IMR-90 (cell line): ENCODE data around the gene PPHLN1. TPM values are rescaled to one million over a fixed set of nuclear protein-coding genes. Genes with fewer than 3 reads are reported as not detected.
A peak's percentile ranks its signal among the peaks of the same experiment; 100 is the strongest.

Experiments
- ATAC-seq: fragments of 200-7000 bp; cut with Tn5 transposase; 2 replicates; pipeline ENCODE4 v1.9.1; 2020; ENCODE audit warnings: low read depth, mild to moderate bottlenecking, moderate library complexity
- BruUV-seq: library from RNA; stranded (reverse); fragments of 400-500 nt; replicated peaks from 2 replicates; lab custom pipeline; 2021; lab: Mats Ljungman, UMichigan
- CTCF ChIA-PET: fragments of 300-600 bp; formaldehyde crosslinking; extraction: SDS; loops from one replicate; lab custom pipeline; 2021; ENCODE audit warnings: antibody characterized with exemption; lab: Yijun Ruan, JAX
- POLR2A ChIA-PET: fragments of 300-600 bp; sonication (Branson Sonifier 250); formaldehyde crosslinking; loops from one replicate; lab custom pipeline; 2022; ENCODE audit warnings: antibody characterized with exemption; ENCODE audit not compliant: unreplicated experiment; lab: Charles Lee
- DNase-seq: peaks from one replicate; pipeline ENCODE4 v3.0.0; 2013
- H2AFZ ChIP-seq: replicated peaks from 2 replicates; pipeline ENCODE3; 2013; ENCODE audit warnings: low read length, mild to moderate bottlenecking; ENCODE audit not compliant: poor library complexity
- H2AK5ac ChIP-seq: 2 replicates; pipeline ENCODE4 v1.6.1; 2013; ENCODE audit warnings: low read depth, low read length, inconsistent platforms
- H2AK9ac ChIP-seq: replicated peaks from 2 replicates; pipeline ENCODE3; 2013; ENCODE audit warnings: mild to moderate bottlenecking, low read depth, low read length, moderate library complexity; ENCODE audit not compliant: poor library complexity
- H2BK120ac ChIP-seq: 2 replicates; pipeline ENCODE4 v1.6.1; 2013; ENCODE audit warnings: low read depth, low read length, inconsistent platforms
- H2BK15ac ChIP-seq: 3 replicates; pipeline ENCODE4 v1.6.1; 2013; ENCODE audit warnings: low read depth, low read length, inconsistent platforms
- H2BK20ac ChIP-seq: 2 replicates; pipeline ENCODE4 v1.6.1; 2013; ENCODE audit warnings: low read depth, mild to moderate bottlenecking, inconsistent platforms, low read length, moderate library complexity
- H2BK5ac ChIP-seq: 2 replicates; pipeline ENCODE4 v1.6.1; 2013; ENCODE audit warnings: mild to moderate bottlenecking, low read depth, low read length, inconsistent platforms; ENCODE audit not compliant: poor library complexity, severe bottlenecking
- H3K14ac ChIP-seq: replicated peaks from 2 replicates; pipeline ENCODE4 v1.6.1; 2013; ENCODE audit warnings: low read depth, low read length, inconsistent platforms
- H3K18ac ChIP-seq: 2 replicates; pipeline ENCODE4 v1.6.1; 2013; ENCODE audit warnings: low read depth, low read length, control low read depth
- H3K23ac ChIP-seq: 2 replicates; pipeline ENCODE4 v1.6.1; 2013; ENCODE audit warnings: low read depth, low read length, inconsistent platforms
- H3K27ac ChIP-seq: 2 replicates; pipeline ENCODE4 v1.5.1; 2013; ENCODE audit warnings: mild to moderate bottlenecking, control low read depth, low read length; ENCODE audit not compliant: insufficient read depth
- H3K27me3 ChIP-seq: 2 replicates; pipeline ENCODE4 v1.6.1; 2013; ENCODE audit warnings: low read length; ENCODE audit not compliant: control insufficient read depth, insufficient read depth
- H3K36me3 ChIP-seq: 2 replicates; pipeline ENCODE4 v1.6.1; 2013; ENCODE audit warnings: low read length, mixed read lengths; ENCODE audit not compliant: control insufficient read depth, insufficient read depth
- H3K4ac ChIP-seq: 2 replicates; pipeline ENCODE4 v1.6.1; 2013; ENCODE audit warnings: low read depth, low read length, inconsistent platforms
- H3K4me1 ChIP-seq: 2 replicates; pipeline ENCODE4 v1.6.1; 2013; ENCODE audit warnings: low read length, mixed read lengths; ENCODE audit not compliant: control insufficient read depth, insufficient read depth
- H3K4me2 ChIP-seq: 2 replicates; pipeline ENCODE4 v1.6.1; 2013; ENCODE audit warnings: low read depth, mild to moderate bottlenecking, control low read depth, low read length, moderate library complexity
- H3K4me3 ChIP-seq: 2 replicates; pipeline ENCODE4 v1.5.1; 2013; ENCODE audit warnings: low read depth, mild to moderate bottlenecking, control low read depth, low read length, moderate library complexity; ENCODE audit not compliant: insufficient read depth
- H3K56ac ChIP-seq: 2 replicates; pipeline ENCODE4 v1.6.1; 2013; ENCODE audit warnings: low read length, inconsistent platforms; ENCODE audit not compliant: insufficient read depth; ENCODE audit errors: extremely low read depth
- H3K79me1 ChIP-seq, 2 experiments: 2 replicates each; pipeline ENCODE4 v1.6.1; 2013; ENCODE audit warnings: low read length in 2 of 2, inconsistent platforms in 1 of 2, low read depth in 1 of 2
- H3K9ac ChIP-seq: 2 replicates; pipeline ENCODE4 v1.6.1; 2013; ENCODE audit warnings: low read depth, low read length, control low read depth
- H3K9me1 ChIP-seq: 2 replicates; pipeline ENCODE4 v1.6.1; 2013; ENCODE audit warnings: low read length, inconsistent platforms; ENCODE audit not compliant: insufficient read depth
- H3K9me3 ChIP-seq: 2 replicates; pipeline ENCODE4 v1.6.1; 2013; ENCODE audit warnings: low read length; ENCODE audit not compliant: control insufficient read depth, insufficient read depth
- H4K20me1 ChIP-seq: 2 replicates; pipeline ENCODE4 v1.6.1; 2013; ENCODE audit warnings: low read length, inconsistent platforms; ENCODE audit not compliant: insufficient read depth
- H4K5ac ChIP-seq: 2 replicates; pipeline ENCODE4 v1.6.1; 2013; ENCODE audit warnings: mild to moderate bottlenecking, low read depth, low read length, control low read depth
- H4K8ac ChIP-seq, 2 experiments: 2 replicates each; pipeline ENCODE4 v1.6.1; 2013; ENCODE audit warnings: low read depth in 2 of 2, low read length in 2 of 2, control low read depth in 1 of 2, inconsistent platforms in 1 of 2
- H4K91ac ChIP-seq: 2 replicates; pipeline ENCODE4 v1.6.1; 2013; ENCODE audit warnings: low read depth, low read length, inconsistent platforms; ENCODE audit not compliant: insufficient read depth
- CEBPB ChIP-seq: IDR thresholded peaks from 2 replicates; pipeline ENCODE4 v1.6.1; 2012; ENCODE audit warnings: low read depth, low read length, improper control_type of control experiment
- FOS ChIP-seq: fragments of 150-350 bp; IDR thresholded peaks from 2 replicates; pipeline ENCODE4 v1.6.1; 2016; ENCODE audit warnings: low read depth, low read length
- MAZ ChIP-seq: IDR thresholded peaks from 2 replicates; pipeline ENCODE4 v1.6.1; 2012; ENCODE audit warnings: low read depth, mild to moderate bottlenecking, low read length, improper control_type of control experiment, moderate library complexity, borderline replicate concordance
- POLR2A ChIP-seq: IDR thresholded peaks from 2 replicates; pipeline ENCODE4 v1.6.1; 2012; ENCODE audit warnings: mild to moderate bottlenecking, low read depth, low read length
- RAD21 ChIP-seq: IDR thresholded peaks from 2 replicates; pipeline ENCODE4 v1.6.1; 2012; ENCODE audit warnings: low read length, improper control_type of control experiment
- RFX5 ChIP-seq: IDR thresholded peaks from 2 replicates; pipeline ENCODE4 v1.8.0; 2012; ENCODE audit warnings: low read depth, mild to moderate bottlenecking, low read length, moderate library complexity
- SMC3 ChIP-seq: fragments of 150-350 bp; IDR thresholded peaks from 2 replicates; pipeline ENCODE4 v1.6.1; 2016; ENCODE audit warnings: low read depth, mild to moderate bottlenecking, antibody characterized with exemption, low read length, moderate library complexity
- dilution Hi-C: fragments of 300-500 bp; cut with HindIII; formaldehyde crosslinking; loops from one replicate; pipeline ENCODE4 v1.14.3; 2018; ENCODE audit warnings: low sequenced_read_pairs; ENCODE audit not compliant: unreplicated experiment
- in situ Hi-C: fragments of 300-500 bp; cut with MboI; formaldehyde crosslinking; loops from 3 replicates; pipeline ENCODE4 v1.14.3; 2019; ENCODE audit warnings: low sequenced_read_pairs, inconsistent platforms, mixed read lengths
- intact Hi-C: fragments of 100-400 bp; cut with micrococcal nuclease; formaldehyde crosslinking; loops from 2 replicates; pipeline ENCODE4 v1.10.0; 2022
- polyA plus RNA-seq, 3 experiments: library from polyadenylated mRNA; depleted of rRNA; stranded (reverse); fragments of >200 nt; gene quantifications; 2 replicates each; pipeline ENCODE4 v1.2.3, GENCODE V29; 2012; ENCODE audit warnings: low replicate concordance in 1 of 3
- total RNA-seq: library from RNA; depleted of rRNA; stranded (reverse); fragments of >200 nt; gene quantifications from 2 replicates; pipeline ENCODE4 v1.2.3, GENCODE V29; 2012
- TF ChIP-seq, protein P1 (sequence below): fragments of 150-350 bp; IDR thresholded peaks from 2 replicates; pipeline ENCODE4 v1.6.1; 2016; ENCODE audit warnings: low read depth, mild to moderate bottlenecking, low read length, moderate library complexity, borderline replicate concordance

Gene PPHLN1
- total and polyA plus RNA-seq, 2 of the 4 experiments (the other 2 are of a cell fraction): 50.7 to 54.3 TPM

DNA sequence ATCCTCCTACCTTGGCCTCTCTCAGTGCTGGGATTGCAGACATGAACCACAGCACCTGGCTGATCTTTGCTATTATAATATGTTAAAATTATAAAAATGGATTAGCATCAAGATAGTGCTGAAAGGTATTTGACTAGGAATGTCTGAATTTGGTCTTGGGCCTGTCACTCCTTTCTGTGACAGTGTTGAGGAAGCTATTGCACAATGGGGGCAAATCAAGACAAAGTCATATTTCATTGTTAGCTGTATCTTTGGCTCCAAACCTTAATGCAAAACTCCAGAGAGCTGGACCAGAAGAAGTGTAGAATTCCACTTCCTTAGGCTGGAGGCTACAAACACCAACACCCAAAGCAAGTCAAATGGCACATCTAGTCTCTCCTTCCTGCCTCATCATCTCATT lies 42.2 kb upstream of the PPHLN1 start:
- Histone ChIP-seq H4K91ac (no peak overlapping the region), H3K4me3 (no peak overlapping the region), H3K9ac (no peak overlapping the region), H2BK15ac (no peak overlapping the region), H2BK5ac (no peak overlapping the region), H3K36me3 (no peaks in the 10 kb centered on the region), H4K20me1 (no peaks in the 10 kb centered on the region), H3K56ac (no peak overlapping the region), H3K79me1 (no peaks in the 10 kb centered on the region), H4K5ac (no peak overlapping the region), H3K4me1 (no peaks in the 10 kb centered on the region), H2BK20ac (no peak overlapping the region), H3K4me2 (no peak overlapping the region), H3K27ac (no peak overlapping the region), H3K14ac (no peak overlapping the region), H3K9me1 (no peaks in the 10 kb centered on the region), H3K4ac (no peak overlapping the region), H4K8ac (no peak overlapping the region), H2AFZ (no peak overlapping the region), H2AK5ac (no peak overlapping the region), H2AK9ac (no peak overlapping the region), H3K27me3 (peaks cover 3% of the 10 kb centered on the region), H3K9me3 (no peaks in the 10 kb centered on the region), H3K18ac (no peak overlapping the region), H2BK120ac (no peak overlapping the region), H3K23ac (no peak overlapping the region)
- intact Hi-C loops (no loop called here), in situ Hi-C loops (no loop called here), dilution Hi-C loops (no loop called here)
- BruUV-seq: no TSS peak
- DNase-seq (no peak), ATAC-seq (no peak)
- ChIA-PET POLR2A (no interaction called here), CTCF (no interaction called here)
- TF ChIP-seq SMC3 (no peak), RAD21 (no peak), MAZ (no peak), CEBPB (peak; percentile 60), POLR2A (no peak), FOS (no peak), RFX5 (no peak)
- TF ChIP-seq, protein P1, sequence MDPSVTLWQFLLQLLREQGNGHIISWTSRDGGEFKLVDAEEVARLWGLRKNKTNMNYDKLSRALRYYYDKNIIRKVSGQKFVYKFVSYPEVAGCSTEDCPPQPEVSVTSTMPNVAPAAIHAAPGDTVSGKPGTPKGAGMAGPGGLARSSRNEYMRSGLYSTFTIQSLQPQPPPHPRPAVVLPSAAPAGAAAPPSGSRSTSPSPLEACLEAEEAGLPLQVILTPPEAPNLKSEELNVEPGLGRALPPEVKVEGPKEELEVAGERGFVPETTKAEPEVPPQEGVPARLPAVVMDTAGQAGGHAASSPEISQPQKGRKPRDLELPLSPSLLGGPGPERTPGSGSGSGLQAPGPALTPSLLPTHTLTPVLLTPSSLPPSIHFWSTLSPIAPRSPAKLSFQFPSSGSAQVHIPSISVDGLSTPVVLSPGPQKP: no peak
